Vagina (tissue), 2 donors: ENCODE data around the gene ELMO1.
A peak's percentile ranks its signal among the peaks of the same experiment; 100 is the strongest.

Experiments
- POLR2A ChIP-seq, 2 donors: fragments of 450-650 bp; IDR thresholded peaks; one replicate each; pipeline ENCODE4 v1.6.1; 2017; ENCODE audit warnings: antibody characterized with exemption in 2 of 2, mild to moderate bottlenecking in 2 of 2, moderate library complexity in 2 of 2
- POLR2AphosphoS5 ChIP-seq, 2 donors: sonication (generic); formaldehyde crosslinking; IDR thresholded peaks; one replicate each; pipeline ENCODE4 v1.9.0; 2017; ENCODE audit warnings: antibody characterized with exemption in 2 of 2, mild to moderate bottlenecking in 2 of 2, low read depth in 1 of 2; ENCODE audit not compliant: insufficient read depth in 1 of 2
- TF ChIP-seq, protein P1 (sequence below), 3 experiments: fragments of 450-650 bp in 2 of 3; fragments of 200-600 bp in 1 of 3; sonication (generic) in 1 of 3; IDR thresholded peaks; one replicate each; pipeline ENCODE4 v1.5.1; 2017 to 2019; ENCODE audit warnings: antibody characterized with exemption in 3 of 3, mild to moderate bottlenecking in 2 of 3, moderate library complexity in 2 of 3

DNA sequence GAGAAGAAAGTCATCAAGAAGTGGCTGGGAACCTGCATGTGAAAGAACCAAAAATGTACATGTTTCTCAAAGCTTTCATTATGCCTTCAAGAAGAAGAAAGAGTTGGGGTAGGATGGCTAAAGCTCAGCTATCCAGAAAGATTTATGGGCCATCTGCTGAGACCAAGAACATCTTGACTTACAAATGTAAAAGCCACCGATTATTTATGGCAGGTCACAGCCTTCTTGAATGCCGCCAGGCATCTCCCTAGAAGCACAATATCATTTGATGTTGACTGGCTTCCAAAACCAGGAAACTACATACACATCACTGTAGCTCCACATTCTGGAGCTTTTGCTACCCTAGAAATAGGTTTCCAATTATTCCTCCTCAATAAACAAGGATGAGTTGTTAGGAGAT lies 470.2 kb downstream of the ELMO1 start:
- TF ChIP-seq, protein P1, sequence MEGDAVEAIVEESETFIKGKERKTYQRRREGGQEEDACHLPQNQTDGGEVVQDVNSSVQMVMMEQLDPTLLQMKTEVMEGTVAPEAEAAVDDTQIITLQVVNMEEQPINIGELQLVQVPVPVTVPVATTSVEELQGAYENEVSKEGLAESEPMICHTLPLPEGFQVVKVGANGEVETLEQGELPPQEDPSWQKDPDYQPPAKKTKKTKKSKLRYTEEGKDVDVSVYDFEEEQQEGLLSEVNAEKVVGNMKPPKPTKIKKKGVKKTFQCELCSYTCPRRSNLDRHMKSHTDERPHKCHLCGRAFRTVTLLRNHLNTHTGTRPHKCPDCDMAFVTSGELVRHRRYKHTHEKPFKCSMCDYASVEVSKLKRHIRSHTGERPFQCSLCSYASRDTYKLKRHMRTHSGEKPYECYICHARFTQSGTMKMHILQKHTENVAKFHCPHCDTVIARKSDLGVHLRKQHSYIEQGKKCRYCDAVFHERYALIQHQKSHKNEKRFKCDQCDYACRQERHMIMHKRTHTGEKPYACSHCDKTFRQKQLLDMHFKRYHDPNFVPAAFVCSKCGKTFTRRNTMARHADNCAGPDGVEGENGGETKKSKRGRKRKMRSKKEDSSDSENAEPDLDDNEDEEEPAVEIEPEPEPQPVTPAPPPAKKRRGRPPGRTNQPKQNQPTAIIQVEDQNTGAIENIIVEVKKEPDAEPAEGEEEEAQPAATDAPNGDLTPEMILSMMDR (IDR thresholded peaks at IDR 0.05), result no peak
- TF ChIP-seq POLR2AphosphoS5 (IDR thresholded peaks at IDR 0.05; ENCODE audit: insufficient read depth in 1 of 2, low read depth in 1 of 2) (peak in 1 of 2 donors; percentile 19), POLR2A (IDR thresholded peaks at IDR 0.05) (no peak)
